Small intestine (tissue), 7 donors: ENCODE data around the gene ITGAL. TPM values are rescaled to one million over a fixed set of nuclear protein-coding genes. Genes with fewer than 3 reads are reported as not detected.

Experiments used
- DNase-seq, 2 donors: peaks; one replicate each; pipeline versions ENCODE4 v3.0.0 to v3.0.0-alpha.2; 2013
- FAIRE-seq: peaks from 2 replicates; lab custom pipeline; 2012; peaks lifted over from hg19 to GRCh38; lab: Jason Lieb, UNC
- H3K27ac ChIP-seq, 3 donors: one replicate each; pipeline ENCODE4 v1.5.1; 2013; ENCODE audit warnings: low read length in 2 of 3, mild to moderate bottlenecking in 2 of 3, control low read depth in 1 of 3, inconsistent platforms in 1 of 3, low read depth in 1 of 3, moderate library complexity in 1 of 3
- H3K27me3 ChIP-seq, 3 donors: one replicate each; pipeline ENCODE4 v1.6.1; 2013; ENCODE audit warnings: low read length in 3 of 3, inconsistent platforms in 1 of 3; ENCODE audit not compliant: control insufficient read depth in 3 of 3, insufficient read depth in 3 of 3
- H3K36me3 ChIP-seq, 3 donors: one replicate each; pipeline ENCODE4 v1.6.1; 2013; ENCODE audit warnings: low read length in 3 of 3, inconsistent platforms in 1 of 3, low read depth in 1 of 3, mild to moderate bottlenecking in 1 of 3, moderate library complexity in 1 of 3; ENCODE audit not compliant: control insufficient read depth in 3 of 3, insufficient read depth in 2 of 3
- H3K4me1 ChIP-seq, 3 donors: one replicate each; pipeline ENCODE4 v1.6.1; 2013; ENCODE audit warnings: low read length in 2 of 3, inconsistent platforms in 1 of 3, low read depth in 1 of 3, mild to moderate bottlenecking in 1 of 3, moderate library complexity in 1 of 3; ENCODE audit not compliant: control insufficient read depth in 3 of 3, insufficient read depth in 2 of 3
- H3K4me3 ChIP-seq, 3 donors: one replicate each; pipeline ENCODE4 v1.5.1; 2013; ENCODE audit warnings: low read length in 3 of 3, control low read depth in 1 of 3, inconsistent platforms in 1 of 3, low read depth in 1 of 3, mild to moderate bottlenecking in 1 of 3, moderate library complexity in 1 of 3
- H3K9me3 ChIP-seq, 2 donors: one replicate each; pipeline ENCODE4 v1.6.1; 2013; ENCODE audit warnings: low read depth in 1 of 2, low read length in 1 of 2; ENCODE audit not compliant: control insufficient read depth in 2 of 2, insufficient read depth in 1 of 2
- WGBS, 3 donors: extraction: QIAGEN DNeasy Blood & Tissue Kit; methylation state at CpG; one replicate each; pipeline ENCODE4 v1.1.7; 2013; 5-methylcytosine and 5-hydroxymethylcytosine counted together
- polyA plus RNA-seq, 4 donors: library from polyadenylated mRNA; stranded (reverse) in 3 of 4; unstranded in 1 of 4; fragments of 200-250 nt in 3 of 4; fragments of 120-200 nt in 1 of 4; gene quantifications; one replicate each; pipeline versions ENCODE4 v1.2.1 to v1.2.3, GENCODE V29; 2013
- donor health status: healthy with polysubstance abuse.
- donor health status: control.
- donor health status: control.
- donor health status: Bipolar disorder and iron deficiency.
- donor health status: healthy.

ITGAL gene
- polyA plus RNA-seq, 4 donors, result 1.1 to 4.1 (median 2.6) TPM

- H3K36me3 ChIP-seq, result peaks cover 0 to 20% (median 0%) of the 10 kb centered on the region in 3 donors
- no peak overlapping the region for H3K4me3 ChIP-seq
- FAIRE-seq (no peak), DNase-seq (no peak)
- H3K4me1 ChIP-seq, result peaks cover 0 to 17% (median 0%) of the 10 kb centered on the region in 3 donors
- WGBS, 3 donors, result 85 to 93% (median 90%) methylated on average over 34 to 44 of the region's 44 CpGs
- H3K9me3 ChIP-seq, result no peaks in the 10 kb centered on the region
- peak overlapping the region in 1 of 3 donors; percentile 98 for H3K27ac ChIP-seq
- H3K27me3 ChIP-seq, result no peaks in the 10 kb centered on the region
Observed at GRCh38 chr16:30569746-30570635, 97.4 kb downstream of the ITGAL start.

- no peaks in the 10 kb centered on the region for H3K27me3 ChIP-seq
- peaks cover 0 to 20% (median 0%) of the 10 kb centered on the region in 3 donors for H3K36me3 ChIP-seq
- 7 to 8% (median 7%) methylated on average over 20 to 22 of the region's 22 CpGs for WGBS, 3 donors
- H3K9me3 ChIP-seq, result no peaks in the 10 kb centered on the region
- peak overlapping the region; percentile 98 to 100 (median 98) for H3K27ac ChIP-seq
- peak overlapping the region; percentile 69 to 79 (median 75) for H3K4me3 ChIP-seq
- FAIRE-seq (no peak), DNase-seq (peak in 1 of 2 donors; percentile 20)
- H3K4me1 ChIP-seq, result peaks cover 0 to 17% (median 0%) of the 10 kb centered on the region in 3 donors
Observed at GRCh38 chr16:30570636-30571444, 98.3 kb downstream of the ITGAL start.

- H3K4me3 ChIP-seq, result peak within 1 kb of the TSS; percentile 69 to 79 (median 75)
- no peak for FAIRE-seq
- peak within 1 kb of the TSS; percentile 98 to 100 (median 98) for H3K27ac ChIP-seq
- no peaks in the 10 kb centered on the region for H3K27me3 ChIP-seq
- H3K9me3 ChIP-seq, result no peaks in the 10 kb centered on the region
- H3K36me3 ChIP-seq, result peaks cover 0 to 26% (median 0%) of the 10 kb centered on the region in 3 donors
- DNase-seq, result peak; percentile 96 to 97
- WGBS, 3 donors, result 0% methylated on average over 59 to 67 of the region's 67 CpGs
- H3K4me1 ChIP-seq, result peaks cover 0 to 17% (median 0%) of the 10 kb centered on the region in 3 donors
Observed at GRCh38 chr16:30571445-30572322, 99.1 kb downstream of the ITGAL start, which contains the start of gene ZNF688. Gene ZNF688, minus strand, starts transcription at chr16:30571714. Its CDS starts 85 bp downstream, at chr16:30571629.

Other genes starting within 250 kb of the ITGAL start
- 10 to 100 TPM in 2 of 4 donors, 1 to 10 TPM in 2; 2.7 to 16.6 (median 7.3) TPM for gene NPIPB13, start 224.3 kb upstream of the ITGAL start, polyA plus RNA-seq
- 10 to 100 TPM; 30.0 to 43.5 (median 39.9) TPM for gene CD2BP2, start 117.4 kb upstream of the ITGAL start, polyA plus RNA-seq
- 10 to 100 TPM; 30.8 to 46.1 (median 41.9) TPM for gene TBC1D10B, start 102.2 kb upstream of the ITGAL start, polyA plus RNA-seq
- 10 to 100 TPM in 1 of 4 donors, 1 to 10 TPM in 1, under 1 TPM in 1, not detected in 1; 0.82 to 26.3 (median 1.9) TPM for gene MYL11, start 97.9 kb upstream of the ITGAL start, polyA plus RNA-seq
- 10 to 100 TPM in 1 of 4 donors, 1 to 10 TPM in 3; 4.8 to 21.1 (median 6.4) TPM for gene SEPTIN1, start 90.2 kb upstream of the ITGAL start, polyA plus RNA-seq
- 1 to 10 TPM; 1.6 to 7.0 (median 3.9) TPM for gene ZNF48, start 77.3 kb upstream of the ITGAL start, polyA plus RNA-seq
- gene ZNF771, start 65.1 kb upstream of the ITGAL start, polyA plus RNA-seq, result 1 to 10 TPM; 2.5 to 5.3 (median 3.6) TPM
- 100 to 1,000 TPM in 1 of 4 donors, 10 to 100 TPM in 3; 42.4 to 116 (median 58.9) TPM for gene DCTPP1, start 42.7 kb upstream of the ITGAL start, polyA plus RNA-seq
- gene SEPHS2, start 26.9 kb upstream of the ITGAL start, polyA plus RNA-seq, result 100 to 1,000 TPM in 3 of 4 donors, 10 to 100 TPM in 1; 76.9 to 349 (median 175) TPM
- 10 to 100 TPM; 42.7 to 71.6 (median 52.6) TPM for gene ZNF768, start 53.8 kb downstream of the ITGAL start, polyA plus RNA-seq
- gene ZNF747, start 62.1 kb downstream of the ITGAL start, polyA plus RNA-seq, result 10 to 100 TPM in 1 of 4 donors, 1 to 10 TPM in 3; 7.6 to 10.6 (median 8.8) TPM
- gene ZNF764, start 85.6 kb downstream of the ITGAL start, polyA plus RNA-seq, result 10 to 100 TPM in 1 of 4 donors, 1 to 10 TPM in 3; 5.4 to 23.0 (median 6.2) TPM
- 10 to 100 TPM; 14.9 to 46.7 (median 24.4) TPM for gene ZNF688, start 99.0 kb downstream of the ITGAL start, polyA plus RNA-seq
- gene ZNF785, start 113.0 kb downstream of the ITGAL start, polyA plus RNA-seq, result 10 to 100 TPM in 1 of 4 donors, 1 to 10 TPM in 3; 1.9 to 20.4 (median 4.1) TPM
- gene ZNF689, start 137.6 kb downstream of the ITGAL start, polyA plus RNA-seq, result 1 to 10 TPM; 5.7 to 8.9 (median 7.0) TPM
- gene PRR14, start 178.2 kb downstream of the ITGAL start, polyA plus RNA-seq, result 100 to 1,000 TPM in 2 of 4 donors, 10 to 100 TPM in 2; 32.1 to 131 (median 82.5) TPM
- 10 to 100 TPM; 36.2 to 94.6 (median 47.6) TPM for gene FBRS, start 185.7 kb downstream of the ITGAL start, polyA plus RNA-seq
- 10 to 100 TPM in 2 of 4 donors, 1 to 10 TPM in 2; 1.6 to 36.8 (median 13.7) TPM for gene SRCAP, start 226.4 kb downstream of the ITGAL start, polyA plus RNA-seq